GM23338 (cell line): ENCODE results near the gene MAN1C1. TPM values are rescaled to one million over a fixed set of nuclear protein-coding genes. Genes with fewer than 3 reads are reported as not detected.

Experiments
- ATAC-seq: fragments of 200-7000 bp; cut with Tn5 transposase; 3 replicates; pipeline ENCODE4 v1.9.1; 2020
- DNase-seq: peaks from one replicate; pipeline ENCODE4 v3.0.0-alpha.2; 2015; ENCODE audit warnings: low spot score
- H2AFZ ChIP-seq: fragments of 200-600 bp; sonication (generic); 2 replicates; pipeline ENCODE4 v1.8.0; 2016; ENCODE audit warnings: antibody characterized with exemption, mild to moderate bottlenecking, moderate library complexity
- H3F3A ChIP-seq: fragments of 200-600 bp; sonication (generic); replicated peaks from 2 replicates; pipeline ENCODE4 v1.8.0; 2017; ENCODE audit warnings: antibody characterized with exemption, mixed run types, low read depth
- H3K27ac ChIP-seq: fragments of 200-600 bp; sonication (generic); 2 replicates; pipeline ENCODE4 v1.6.1; 2016; ENCODE audit warnings: low read depth
- H3K27me3 ChIP-seq: fragments of 200-600 bp; sonication (generic); 2 replicates; pipeline ENCODE4 v1.8.0; 2016; ENCODE audit warnings: mild to moderate bottlenecking, mixed run types, moderate library complexity; ENCODE audit not compliant: insufficient read depth
- H3K36me3 ChIP-seq: fragments of 200-600 bp; sonication (generic); 2 replicates; pipeline ENCODE4 v1.8.0; 2016; ENCODE audit warnings: mild to moderate bottlenecking; ENCODE audit not compliant: insufficient read depth
- H3K4me1 ChIP-seq: fragments of 200-600 bp; sonication (generic); 2 replicates; pipeline ENCODE4 v1.8.0; 2016; ENCODE audit warnings: mild to moderate bottlenecking, moderate library complexity; ENCODE audit not compliant: insufficient read depth
- H3K4me2 ChIP-seq: fragments of 200-600 bp; sonication (generic); 2 replicates; pipeline ENCODE4 v1.7.1; 2017; ENCODE audit warnings: mixed run types
- H3K4me3 ChIP-seq: fragments of 200-600 bp; sonication (generic); 2 replicates; pipeline ENCODE4 v1.6.1; 2016; ENCODE audit warnings: mixed run types
- H3K79me2 ChIP-seq: fragments of 200-600 bp; sonication (generic); replicated peaks from 2 replicates; pipeline ENCODE4 v1.8.0; 2017; ENCODE audit warnings: mild to moderate bottlenecking; ENCODE audit not compliant: insufficient read depth
- H3K9me2 ChIP-seq: fragments of 200-600 bp; sonication (generic); 2 replicates; pipeline ENCODE4 v1.8.0; 2017; ENCODE audit not compliant: insufficient read depth
- H4K20me1 ChIP-seq: fragments of 200-600 bp; sonication (generic); replicated peaks from 2 replicates; pipeline ENCODE4 v1.8.0; 2017; ENCODE audit warnings: mild to moderate bottlenecking; ENCODE audit not compliant: insufficient read depth
- H3K27ac Mint-ChIP-seq: 2 replicates; pipeline ENCODE4 v1.8.0; 2020; ENCODE audit warnings: inconsistent platforms, mild to moderate bottlenecking, moderate library complexity, mixed read lengths
- H3K27me3 Mint-ChIP-seq: 3 replicates; pipeline ENCODE4 v1.8.0; 2022; ENCODE audit warnings: low read depth, mild to moderate bottlenecking, moderate library complexity, mixed read lengths, inconsistent platforms; ENCODE audit not compliant: insufficient read depth, poor library complexity
- H3K36me3 Mint-ChIP-seq: 3 replicates; pipeline ENCODE4 v1.8.0; 2021; ENCODE audit warnings: low read depth, mild to moderate bottlenecking, inconsistent platforms, moderate library complexity, mixed read lengths
- H3K4me1 Mint-ChIP-seq: 3 replicates; pipeline ENCODE4 v1.8.0; 2020; ENCODE audit warnings: mild to moderate bottlenecking, inconsistent platforms, mixed read lengths
- H3K4me3 Mint-ChIP-seq: 3 replicates; pipeline ENCODE4 v1.8.0; 2021; ENCODE audit warnings: moderate library complexity, mild to moderate bottlenecking, inconsistent platforms, mixed read lengths
- H3K9me3 Mint-ChIP-seq: 3 replicates; pipeline ENCODE4 v1.8.0; 2020; ENCODE audit warnings: moderate library complexity, mild to moderate bottlenecking, inconsistent platforms, mixed read lengths
- CREB1 ChIP-seq: fragments of 250-450 bp; sonication (Bioruptor Pico); IDR thresholded peaks from 2 replicates; pipeline ENCODE4 v1.5.0; 2020; ENCODE audit warnings: low read depth, mild to moderate bottlenecking, moderate library complexity
- CTCF ChIP-seq, 2 experiments: fragments of 200-600 bp in 1 of 2; sonication (generic) in 1 of 2; conservative IDR thresholded peaks; 2 replicates each; pipeline versions ENCODE4 v1.5.1 to v1.6.1; 2016 to 2017; ENCODE audit warnings: antibody characterized with exemption in 2 of 2, low read depth in 2 of 2, mild to moderate bottlenecking in 2 of 2, moderate library complexity in 1 of 2
- ETS1 ChIP-seq: IDR thresholded peaks from 2 replicates; pipeline ENCODE4 v1.6.1; 2016; ENCODE audit warnings: antibody characterized with exemption
- EZH2phosphoT487 ChIP-seq: fragments of 200-600 bp; sonication (generic); IDR thresholded peaks from one replicate; pipeline ENCODE4 v1.8.1; 2018; ENCODE audit warnings: antibody characterized with exemption; ENCODE audit not compliant: unreplicated experiment
- NANOG ChIP-seq: IDR thresholded peaks from 2 replicates; pipeline ENCODE4 v1.6.1; 2016; ENCODE audit warnings: antibody characterized with exemption, borderline replicate concordance
- REST ChIP-seq: IDR thresholded peaks from one replicate; pipeline ENCODE4 v1.6.1; 2018; ENCODE audit warnings: antibody characterized with exemption; ENCODE audit not compliant: unreplicated experiment
- STAT1 ChIP-seq: IDR thresholded peaks from one replicate; pipeline ENCODE4 v1.6.1; 2016; ENCODE audit warnings: antibody characterized with exemption; ENCODE audit not compliant: unreplicated experiment
- ZNF114 ChIP-seq: fragments of 250-450 bp; sonication (Bioruptor Pico); IDR thresholded peaks from 2 replicates; pipeline ENCODE4 v1.5.0; 2020; ENCODE audit warnings: mild to moderate bottlenecking, moderate library complexity
- ZNF331 ChIP-seq: fragments of 250-450 bp; sonication (Bioruptor Pico); IDR thresholded peaks from 2 replicates; pipeline ENCODE4 v1.5.0; 2020; ENCODE audit warnings: low read depth, mild to moderate bottlenecking, moderate library complexity
- ZNF462 ChIP-seq: fragments of 250-450 bp; sonication (Bioruptor Pico); IDR thresholded peaks from 2 replicates; pipeline ENCODE4 v1.5.0; 2020; ENCODE audit warnings: mild to moderate bottlenecking, moderate library complexity
- polyA plus RNA-seq: library from polyadenylated mRNA; unstranded; fragments of >200 nt; fragmentation: Nextera tagmentation; extraction: Ambion mirVana; gene quantifications from 2 replicates; pipeline ENCODE4 v1.2.1, GENCODE V29; 2016
- total RNA-seq: library from RNA; depleted of rRNA; stranded (reverse); fragments of >200 nt; shearing (Covaris generic); gene quantifications from 2 replicates; pipeline ENCODE4 v1.2.3, GENCODE V29; 2014

The MAN1C1 gene
- total and polyA plus RNA-seq, 2 experiments from 2014 or later, result 5.4 to 13.6 TPM

GRCh38 chr1:25648681-25649440 is 32.3 kb downstream of the MAN1C1 start:
- Mint-ChIP-seq H3K4me1 (no peaks in the 10 kb centered on the region), H3K4me3 (no peak overlapping the region), H3K27me3 (peaks cover 7% of the 10 kb centered on the region), H3K27ac (no peak overlapping the region), H3K36me3 (no peaks in the 10 kb centered on the region), H3K9me3 (no peaks in the 10 kb centered on the region)
- no peak for DNase-seq
- Histone ChIP-seq H3K27me3 (no peaks in the 10 kb centered on the region), H3K4me3 (no peak overlapping the region), H3K79me2 (no peaks in the 10 kb centered on the region), H3F3A (no peaks in the 10 kb centered on the region), H4K20me1 (no peaks in the 10 kb centered on the region; the same call in 1 of the 2 replicates), H3K27ac (no peak overlapping the region), H3K4me1 (no peaks in the 10 kb centered on the region), H3K9me2 (no peaks in the 10 kb centered on the region), H3K4me2 (no peak overlapping the region), H3K36me3 (no peaks in the 10 kb centered on the region), H2AFZ (no peak overlapping the region)
- no peak for ATAC-seq
- TF ChIP-seq ZNF331 (CRISPR knock-in tag), result no peak
- no peak for TF ChIP-seq CREB1
- no peak for TF ChIP-seq ZNF114 (CRISPR knock-in tag)
- no peak for TF ChIP-seq ETS1
- no peak for TF ChIP-seq REST
- TF ChIP-seq STAT1, result no peak
- no peak for TF ChIP-seq EZH2phosphoT487
- TF ChIP-seq ZNF462 (CRISPR knock-in tag), result no peak
- no peak for TF ChIP-seq CTCF (conservative IDR thresholded peaks at IDR 0.05; ENCODE audit: low read depth in 2 of 2)
- no peak for TF ChIP-seq NANOG
